GM23338 (cell line): Measurements from ENCODE around the gene PACSIN3.

Experiments used
- POLR2AphosphoS5 ChIP-seq: IDR thresholded peaks from 2 replicates; pipeline ENCODE4 v1.6.1; 2016; ENCODE audit warnings: antibody characterized with exemption, low read depth
- TF ChIP-seq, protein P1 (sequence below), 2 experiments: fragments of 200-600 bp in 1 of 2; sonication (generic) in 1 of 2; conservative IDR thresholded peaks; 2 replicates each; pipeline versions ENCODE4 v1.5.1 to v1.6.1; 2016 to 2017; ENCODE audit warnings: antibody characterized with exemption in 2 of 2, low read depth in 2 of 2, mild to moderate bottlenecking in 2 of 2, moderate library complexity in 1 of 2
- TF ChIP-seq, protein P2 (sequence below): IDR thresholded peaks from one replicate; pipeline ENCODE4 v1.6.1; 2018; ENCODE audit warnings: antibody characterized with exemption; ENCODE audit not compliant: unreplicated experiment

DNA sequence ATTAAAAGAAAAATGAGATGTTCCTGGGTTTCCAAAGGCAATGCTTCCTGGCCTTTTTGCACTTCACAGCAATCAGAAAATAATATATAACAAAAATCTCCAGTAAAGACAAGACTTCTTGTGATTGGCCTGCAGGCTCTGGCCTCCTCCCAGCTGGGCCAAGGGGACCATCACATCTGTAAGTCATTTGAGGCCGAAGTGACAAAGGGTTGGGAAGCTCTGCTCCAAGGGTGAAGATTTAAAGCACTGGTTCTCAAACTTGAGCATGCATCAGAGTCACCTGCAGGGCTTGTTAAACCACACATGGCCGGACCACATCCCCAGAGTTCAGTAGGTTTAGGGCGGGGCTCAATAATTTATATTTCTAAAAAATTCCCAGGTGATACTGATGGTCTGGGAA is 41.7 kb downstream of the PACSIN3 start:
- TF ChIP-seq, protein P1, sequence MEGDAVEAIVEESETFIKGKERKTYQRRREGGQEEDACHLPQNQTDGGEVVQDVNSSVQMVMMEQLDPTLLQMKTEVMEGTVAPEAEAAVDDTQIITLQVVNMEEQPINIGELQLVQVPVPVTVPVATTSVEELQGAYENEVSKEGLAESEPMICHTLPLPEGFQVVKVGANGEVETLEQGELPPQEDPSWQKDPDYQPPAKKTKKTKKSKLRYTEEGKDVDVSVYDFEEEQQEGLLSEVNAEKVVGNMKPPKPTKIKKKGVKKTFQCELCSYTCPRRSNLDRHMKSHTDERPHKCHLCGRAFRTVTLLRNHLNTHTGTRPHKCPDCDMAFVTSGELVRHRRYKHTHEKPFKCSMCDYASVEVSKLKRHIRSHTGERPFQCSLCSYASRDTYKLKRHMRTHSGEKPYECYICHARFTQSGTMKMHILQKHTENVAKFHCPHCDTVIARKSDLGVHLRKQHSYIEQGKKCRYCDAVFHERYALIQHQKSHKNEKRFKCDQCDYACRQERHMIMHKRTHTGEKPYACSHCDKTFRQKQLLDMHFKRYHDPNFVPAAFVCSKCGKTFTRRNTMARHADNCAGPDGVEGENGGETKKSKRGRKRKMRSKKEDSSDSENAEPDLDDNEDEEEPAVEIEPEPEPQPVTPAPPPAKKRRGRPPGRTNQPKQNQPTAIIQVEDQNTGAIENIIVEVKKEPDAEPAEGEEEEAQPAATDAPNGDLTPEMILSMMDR (conservative IDR thresholded peaks at IDR 0.05; ENCODE audit: low read depth in 2 of 2): no peak
- TF ChIP-seq, protein P2, sequence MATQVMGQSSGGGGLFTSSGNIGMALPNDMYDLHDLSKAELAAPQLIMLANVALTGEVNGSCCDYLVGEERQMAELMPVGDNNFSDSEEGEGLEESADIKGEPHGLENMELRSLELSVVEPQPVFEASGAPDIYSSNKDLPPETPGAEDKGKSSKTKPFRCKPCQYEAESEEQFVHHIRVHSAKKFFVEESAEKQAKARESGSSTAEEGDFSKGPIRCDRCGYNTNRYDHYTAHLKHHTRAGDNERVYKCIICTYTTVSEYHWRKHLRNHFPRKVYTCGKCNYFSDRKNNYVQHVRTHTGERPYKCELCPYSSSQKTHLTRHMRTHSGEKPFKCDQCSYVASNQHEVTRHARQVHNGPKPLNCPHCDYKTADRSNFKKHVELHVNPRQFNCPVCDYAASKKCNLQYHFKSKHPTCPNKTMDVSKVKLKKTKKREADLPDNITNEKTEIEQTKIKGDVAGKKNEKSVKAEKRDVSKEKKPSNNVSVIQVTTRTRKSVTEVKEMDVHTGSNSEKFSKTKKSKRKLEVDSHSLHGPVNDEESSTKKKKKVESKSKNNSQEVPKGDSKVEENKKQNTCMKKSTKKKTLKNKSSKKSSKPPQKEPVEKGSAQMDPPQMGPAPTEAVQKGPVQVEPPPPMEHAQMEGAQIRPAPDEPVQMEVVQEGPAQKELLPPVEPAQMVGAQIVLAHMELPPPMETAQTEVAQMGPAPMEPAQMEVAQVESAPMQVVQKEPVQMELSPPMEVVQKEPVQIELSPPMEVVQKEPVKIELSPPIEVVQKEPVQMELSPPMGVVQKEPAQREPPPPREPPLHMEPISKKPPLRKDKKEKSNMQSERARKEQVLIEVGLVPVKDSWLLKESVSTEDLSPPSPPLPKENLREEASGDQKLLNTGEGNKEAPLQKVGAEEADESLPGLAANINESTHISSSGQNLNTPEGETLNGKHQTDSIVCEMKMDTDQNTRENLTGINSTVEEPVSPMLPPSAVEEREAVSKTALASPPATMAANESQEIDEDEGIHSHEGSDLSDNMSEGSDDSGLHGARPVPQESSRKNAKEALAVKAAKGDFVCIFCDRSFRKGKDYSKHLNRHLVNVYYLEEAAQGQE: no peak
- TF ChIP-seq POLR2AphosphoS5: no peak
